Measurements from ENCODE around the gene SMYD3.

SMYD3 gene

DNA sequence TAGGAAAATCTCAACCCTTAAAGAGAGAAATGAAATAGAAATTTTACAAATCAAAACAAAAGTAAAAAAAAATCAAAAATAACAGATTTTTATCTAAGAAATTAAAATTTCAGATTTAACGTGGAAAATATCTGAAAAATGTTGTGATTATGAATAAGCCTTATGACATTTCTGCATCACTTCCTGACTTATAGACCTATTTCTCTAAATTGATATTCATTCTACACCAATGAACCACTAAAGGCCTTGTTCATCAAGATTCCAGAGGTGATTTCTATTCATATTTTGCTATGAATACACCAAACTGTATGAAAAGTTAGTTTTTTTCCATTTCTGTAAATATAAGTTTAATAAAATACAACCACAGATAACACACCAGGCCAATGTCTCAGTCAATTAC is 261.5 kb downstream of the SMYD3 start:
- H3K4me3 ChIP-seq (ENCODE audit: low read depth, low read length) = no peak overlapping the region
- peak; percentile 24 for DNase-seq (ENCODE audit: low read depth)
- no peak for TF ChIP-seq CTCF (conservative IDR thresholded peaks at IDR 0.05; ENCODE audit: low read depth, low read length)

GRCh38 chr1:246232126-246232525 is 275.0 kb downstream of the SMYD3 start:
- H3K4me3 ChIP-seq (ENCODE audit: low read depth, low read length) = no peak overlapping the region
- TF ChIP-seq CTCF (conservative IDR thresholded peaks at IDR 0.05; ENCODE audit: low read depth, low read length) = no peak
- no peak for DNase-seq (ENCODE audit: low read depth)

DNA sequence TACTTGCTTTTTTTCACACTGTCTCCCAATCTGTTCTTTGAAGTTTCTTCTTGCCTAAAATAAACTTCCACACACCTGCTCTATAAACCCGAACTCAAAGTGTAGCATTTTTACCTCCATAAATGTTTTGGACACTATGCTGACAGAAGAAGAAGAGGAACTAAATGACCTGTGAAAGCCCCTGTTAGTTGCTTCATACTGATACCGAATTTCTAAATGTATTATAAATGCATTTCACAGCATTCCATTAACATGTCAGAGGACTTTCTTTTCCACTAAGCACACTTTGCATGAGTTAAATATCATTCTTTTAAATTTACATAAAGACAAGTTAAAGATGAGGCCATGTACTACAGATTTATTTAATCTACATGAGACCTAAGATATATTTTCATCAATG is 281.0 kb downstream of the SMYD3 start:
- H3K4me3 ChIP-seq (ENCODE audit: low read depth, low read length) = no peak overlapping the region
- no peak for DNase-seq (ENCODE audit: low read depth)
- TF ChIP-seq CTCF (conservative IDR thresholded peaks at IDR 0.05; ENCODE audit: low read depth, low read length) = no peak

- H3K4me3 ChIP-seq (ENCODE audit: low read depth, low read length) = no peak overlapping the region
- no peak for TF ChIP-seq CTCF (conservative IDR thresholded peaks at IDR 0.05; ENCODE audit: low read depth, low read length)
- no peak for DNase-seq (ENCODE audit: low read depth)
Measured at GRCh38 chr1:246221485-246222255, 285.4 kb downstream of the SMYD3 start.

- no peak for DNase-seq (ENCODE audit: low read depth)
- H3K4me3 ChIP-seq (ENCODE audit: low read depth, low read length) = no peak overlapping the region
- no peak for TF ChIP-seq CTCF (conservative IDR thresholded peaks at IDR 0.05; ENCODE audit: low read depth, low read length)
Measured at GRCh38 chr1:246220495-246221065, 286.5 kb downstream of the SMYD3 start.

DNA sequence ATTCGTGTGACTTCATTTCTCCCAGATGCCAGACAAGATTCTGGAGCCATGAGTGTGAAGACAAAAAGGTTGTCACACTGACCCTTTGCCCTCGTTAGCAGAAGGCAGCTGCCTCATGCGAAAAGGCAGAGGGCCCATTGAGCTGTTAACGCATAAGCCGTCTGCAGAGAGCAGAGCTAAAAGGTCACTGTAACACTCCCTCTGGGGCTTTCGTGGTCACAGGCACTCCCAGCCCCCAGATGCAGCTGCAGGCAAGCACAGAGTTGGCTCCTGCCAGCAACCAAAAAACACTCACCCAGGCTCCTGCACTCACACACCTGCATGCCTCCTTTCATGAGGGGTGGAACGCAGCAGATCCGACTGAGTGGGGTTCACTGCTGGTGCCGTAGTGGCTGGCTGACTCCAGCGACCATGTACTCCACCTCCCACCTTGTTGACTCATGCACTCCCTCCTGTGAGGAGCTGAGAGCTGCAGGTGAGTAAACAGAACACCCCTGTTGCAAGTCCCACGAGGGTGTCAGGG is 287.5 kb downstream of the SMYD3 start:
- no peak for TF ChIP-seq CTCF (conservative IDR thresholded peaks at IDR 0.05; ENCODE audit: low read depth, low read length)
- peak; percentile 52 for DNase-seq (ENCODE audit: low read depth)
- H3K4me3 ChIP-seq (ENCODE audit: low read depth, low read length) = no peak overlapping the region
